GM12878 (cell line): Measurements from ENCODE around the gene PRDM16. TPM values are rescaled to one million over a fixed set of nuclear protein-coding genes. Genes with fewer than 3 reads are reported as not detected.

Experiments used
- ATAC-seq: fragments of 200-7000 bp; cut with Tn5 transposase; 3 replicates; pipeline ENCODE4 v1.9.1; 2020; ENCODE audit warnings: mild to moderate bottlenecking, moderate library complexity
- BruUV-seq: library from RNA; stranded (reverse); fragments of 400-500 nt; replicated peaks from 2 replicates; lab custom pipeline; 2021; lab: Mats Ljungman, UMichigan
- CTCF ChIA-PET: fragments of 300-600 bp; sonication (Branson Sonifier 250); formaldehyde crosslinking; extraction: SDS; loops from one replicate; lab custom pipeline; 2021; ENCODE audit warnings: inconsistent platforms; lab: Yijun Ruan, JAX
- POLR2A ChIA-PET: fragments of 350-600 bp; formaldehyde crosslinking; extraction: SDS; loops from one replicate; lab custom pipeline; 2021; ENCODE audit warnings: inconsistent platforms; lab: Charles Lee
- RAD21 ChIA-PET: fragments of 300-600 bp; sonication (Branson Sonifier 250); formaldehyde crosslinking; loops from one replicate; lab custom pipeline; 2023; ENCODE audit warnings: antibody characterized with exemption; ENCODE audit not compliant: unreplicated experiment; lab: Charles Lee
- SMC1A ChIA-PET: fragments of 300-600 bp; sonication (Branson Sonifier 250); formaldehyde crosslinking; loops from one replicate; lab custom pipeline; 2023; ENCODE audit not compliant: unreplicated experiment, uncharacterized antibody; lab: Charles Lee
- DNase-seq: peaks from one replicate; pipeline ENCODE4 v3.0.0-alpha.2; 2011; ENCODE audit warnings: low read depth, low spot score
- FAIRE-seq: peaks from 3 replicates; lab custom pipeline; 2011; peaks lifted over from hg19 to GRCh38; lab: Jason Lieb, UNC
- H2AFZ ChIP-seq: 2 replicates; pipeline ENCODE4 v1.6.0; 2011; ENCODE audit warnings: low read depth, low read length, control low read depth; ENCODE audit not compliant: control insufficient read depth
- H3K27ac ChIP-seq: 2 replicates; pipeline ENCODE4 v1.5.1; 2011; ENCODE audit warnings: control low read depth; ENCODE audit not compliant: control insufficient read depth, insufficient read depth
- H3K27me3 ChIP-seq, 2 experiments: replicated peaks in 1 of 2; 2 replicates each; pipeline versions ENCODE4 v1.6.0 to v1.6.1; 2011; ENCODE audit warnings: low read length in 1 of 2; ENCODE audit not compliant: control insufficient read depth in 2 of 2, insufficient read depth in 2 of 2
- H3K36me3 ChIP-seq, 2 experiments: 2 replicates each; pipeline ENCODE4 v1.5.1; 2011; ENCODE audit warnings: low read length in 1 of 2; ENCODE audit not compliant: control insufficient read depth in 2 of 2, insufficient read depth in 2 of 2
- H3K4me1 ChIP-seq: 2 replicates; pipeline ENCODE4 v1.6.1; 2011; ENCODE audit warnings: mild to moderate bottlenecking, low read length, moderate library complexity, mixed read lengths; ENCODE audit not compliant: control insufficient read depth, insufficient read depth
- H3K4me2 ChIP-seq: 2 replicates; pipeline ENCODE4 v1.6.0; 2011; ENCODE audit warnings: control low read depth; ENCODE audit not compliant: control insufficient read depth, insufficient read depth
- H3K4me3 ChIP-seq: fragments of 200-600 bp; sonication (generic); 2 replicates; pipeline ENCODE4 v1.5.1; 2016
- H3K79me2 ChIP-seq: 2 replicates; pipeline ENCODE4 v1.6.0; 2011; ENCODE audit warnings: low read length; ENCODE audit not compliant: control insufficient read depth, insufficient read depth
- H3K9ac ChIP-seq: 2 replicates; pipeline ENCODE4 v1.8.0; 2011; ENCODE audit warnings: low read length, control low read depth, mixed read lengths; ENCODE audit not compliant: control insufficient read depth, insufficient read depth
- H3K9me3 ChIP-seq: replicated peaks from 3 replicates; pipeline ENCODE4 v1.5.1; 2011; ENCODE audit warnings: mild to moderate bottlenecking, low read length; ENCODE audit not compliant: control insufficient read depth, insufficient read depth
- H4K20me1 ChIP-seq: 2 replicates; pipeline ENCODE4 v1.6.0; 2011; ENCODE audit not compliant: control insufficient read depth, insufficient read depth
- ATF3 ChIP-seq: IDR thresholded peaks from 2 replicates; pipeline ENCODE4 v1.6.1; 2011; ENCODE audit warnings: low read depth, mild to moderate bottlenecking, low read length, moderate library complexity, borderline replicate concordance; ENCODE audit errors: extremely low read depth
- BCLAF1 ChIP-seq: fragments of 450-650 bp; IDR thresholded peaks from 2 replicates; pipeline ENCODE4 v1.6.1; 2017; ENCODE audit warnings: antibody characterized with exemption, mild to moderate bottlenecking, moderate library complexity
- STAT1 ChIP-seq: fragments of 450-650 bp; conservative IDR thresholded peaks from 2 replicates; pipeline ENCODE4 v1.6.1; 2014; ENCODE audit warnings: antibody characterized with exemption, mild to moderate bottlenecking
- TAF1 ChIP-seq: IDR thresholded peaks from 2 replicates; pipeline ENCODE4 v1.6.1; 2011; ENCODE audit warnings: mild to moderate bottlenecking, low read depth, low read length, borderline replicate concordance
- WGBS: methylation state at CpG from one replicate; pipeline ENCODE4 v1.1.6; 2016; ENCODE audit warnings: low lambda C conversion rate; ENCODE audit not compliant: insufficient replicate concordance, insufficient coverage; ENCODE audit errors: missing lambda C conversion rate; 5-methylcytosine and 5-hydroxymethylcytosine counted together
- in situ Hi-C: fragments of 300-500 bp; cut with MboI; formaldehyde crosslinking; loops from 9 replicates; pipeline ENCODE4 v1.14.3; 2018; ENCODE audit warnings: mixed read lengths
- intact Hi-C: fragments of 100-400 bp; cut with micrococcal nuclease; formaldehyde crosslinking; loops from one replicate; pipeline ENCODE4 v1.14.2; 2022; ENCODE audit not compliant: unreplicated experiment
- polyA plus RNA-seq, 11 experiments: library from polyadenylated mRNA; depleted of rRNA in 4 of 11; unstranded in 6 of 11; stranded (reverse) in 5 of 11; fragments of >200 nt; fragmentation: Nextera tagmentation in 4 of 11; fragmentation: Illumina TruSeq in 1 of 11; extraction: Ambion mirVana in 4 of 11; extraction: Trizol in 1 of 11; gene quantifications; 1 replicate in 1 of 11; 2 replicates in 10 of 11; pipeline versions ENCODE4 v1.2.1 to v1.2.3, GENCODE V29; 2011 to 2016; ENCODE audit warnings: inconsistent platforms in 2 of 11, missing spikeins in 2 of 11, low read depth in 1 of 11
- total RNA-seq, 4 experiments: library from RNA; depleted of rRNA in 3 of 4; stranded (reverse); fragments of >200 nt in 3 of 4; fragmentation: Illumina TruSeq in 1 of 4; extraction: Trizol in 1 of 4; gene quantifications; 2 replicates each; pipeline versions ENCODE4 v1.2.1 to v1.2.3, GENCODE V29; 2013 to 2021

The PRDM16 gene
- total and polyA plus RNA-seq, 10 of the 15 experiments (the other 5 are each of a cell fraction or from before 2014, with no cell fraction given): 0.03 TPM; not detected in 9

GRCh38 chr1:3359351-3359750, 290.3 kb downstream of the PRDM16 start:
- BruUV-seq: no TSS peak
- ChIA-PET POLR2A (no interaction called here), SMC1A (no interaction called here)
- no peak overlapping the region for H3K4me2 ChIP-seq
- intact Hi-C loops: no loop called here
- FAIRE-seq: no peak
- TF ChIP-seq BCLAF1 (no peak), STAT1 (no peak), TAF1 (no peak), ATF3 (no peak)
- TF ChIP-seq, all 136 proteins: peak for 0
- H3K9ac ChIP-seq: no peak overlapping the region
- no peak overlapping the region for H3K27ac ChIP-seq
- no peaks in the 10 kb centered on the region for H4K20me1 ChIP-seq
- RAD21 ChIA-PET: no interaction called here
- no peaks in the 10 kb centered on the region for H3K27me3 ChIP-seq
- no peaks in the 10 kb centered on the region for H3K36me3 ChIP-seq
- WGBS: 19% methylated on average over 6 of the region's 10 CpGs
- no peaks in the 10 kb centered on the region for H3K9me3 ChIP-seq
- DNase-seq (no peak), ATAC-seq (no peak)
- no peak overlapping the region for H3K4me3 ChIP-seq
- CTCF ChIA-PET: no interaction called here
- no peak overlapping the region for H2AFZ ChIP-seq
- no peaks in the 10 kb centered on the region for H3K79me2 ChIP-seq
- in situ Hi-C loops: no loop called here
- no peaks in the 10 kb centered on the region for H3K4me1 ChIP-seq
